Breast epithelium (tissue), 3 donors: ENCODE results near the gene NID2.

Experiments used
- POLR2A ChIP-seq: fragments of 450-650 bp; IDR thresholded peaks from one replicate; pipeline ENCODE4 v1.6.1; 2016; ENCODE audit warnings: antibody characterized with exemption, mild to moderate bottlenecking, moderate library complexity
- POLR2AphosphoS5 ChIP-seq, 3 donors: sonication (generic); formaldehyde crosslinking; IDR thresholded peaks; one replicate each; pipeline ENCODE4 v1.6.1; 2017; ENCODE audit warnings: antibody characterized with exemption in 3 of 3
- TF ChIP-seq, protein P1 (sequence below), 3 donors: fragments of 450-650 bp; IDR thresholded peaks; one replicate each; pipeline ENCODE4 v1.5.1; 2016 to 2017; ENCODE audit warnings: antibody characterized with exemption in 3 of 3, mild to moderate bottlenecking in 3 of 3, moderate library complexity in 3 of 3

DNA sequence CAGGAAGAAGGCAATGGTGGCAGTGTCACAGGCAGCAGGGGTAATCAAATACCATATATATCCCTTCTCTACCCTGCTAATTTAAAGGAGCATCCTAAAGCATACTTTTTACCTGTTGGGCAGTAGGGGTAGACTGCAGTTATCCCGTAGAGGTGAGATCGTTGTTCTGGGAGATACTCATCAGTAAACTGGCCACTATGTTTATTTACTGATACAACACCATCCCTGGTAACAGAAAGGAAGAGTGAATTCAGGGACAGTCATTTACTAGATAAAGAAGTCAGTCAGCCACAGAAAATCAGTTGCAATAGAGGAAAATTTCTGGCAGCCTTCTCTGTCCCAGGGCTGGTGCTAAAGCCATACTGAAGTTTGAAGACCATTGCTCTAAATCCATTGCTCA lies 63.2 kb downstream of the NID2 start:
- TF ChIP-seq, protein P1, sequence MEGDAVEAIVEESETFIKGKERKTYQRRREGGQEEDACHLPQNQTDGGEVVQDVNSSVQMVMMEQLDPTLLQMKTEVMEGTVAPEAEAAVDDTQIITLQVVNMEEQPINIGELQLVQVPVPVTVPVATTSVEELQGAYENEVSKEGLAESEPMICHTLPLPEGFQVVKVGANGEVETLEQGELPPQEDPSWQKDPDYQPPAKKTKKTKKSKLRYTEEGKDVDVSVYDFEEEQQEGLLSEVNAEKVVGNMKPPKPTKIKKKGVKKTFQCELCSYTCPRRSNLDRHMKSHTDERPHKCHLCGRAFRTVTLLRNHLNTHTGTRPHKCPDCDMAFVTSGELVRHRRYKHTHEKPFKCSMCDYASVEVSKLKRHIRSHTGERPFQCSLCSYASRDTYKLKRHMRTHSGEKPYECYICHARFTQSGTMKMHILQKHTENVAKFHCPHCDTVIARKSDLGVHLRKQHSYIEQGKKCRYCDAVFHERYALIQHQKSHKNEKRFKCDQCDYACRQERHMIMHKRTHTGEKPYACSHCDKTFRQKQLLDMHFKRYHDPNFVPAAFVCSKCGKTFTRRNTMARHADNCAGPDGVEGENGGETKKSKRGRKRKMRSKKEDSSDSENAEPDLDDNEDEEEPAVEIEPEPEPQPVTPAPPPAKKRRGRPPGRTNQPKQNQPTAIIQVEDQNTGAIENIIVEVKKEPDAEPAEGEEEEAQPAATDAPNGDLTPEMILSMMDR (IDR thresholded peaks at IDR 0.05) = no peak
- TF ChIP-seq POLR2A (no peak), POLR2AphosphoS5 (IDR thresholded peaks at IDR 0.05) (no peak)
